ENCODE results near the gene OPN5.

OPN5 gene

DNA sequence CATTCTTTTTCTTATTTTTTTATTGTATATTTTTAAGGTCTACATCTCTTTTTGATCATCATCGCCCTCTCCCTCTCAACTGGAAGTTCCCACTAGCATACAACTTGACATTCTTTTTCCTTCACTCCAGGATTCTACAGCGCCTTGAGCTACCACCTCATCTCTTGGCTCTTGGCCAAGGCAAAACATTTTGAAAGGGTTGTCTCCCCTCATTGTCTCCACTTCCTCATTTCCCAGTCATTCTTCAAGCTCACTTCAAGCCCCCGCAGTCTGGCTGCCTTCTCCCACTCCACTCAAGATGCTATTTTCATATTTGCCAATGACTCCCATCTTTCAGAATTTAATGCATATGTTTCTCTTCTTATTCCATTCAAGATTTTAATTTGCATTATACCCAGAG, 63.0 kb downstream of the OPN5 start:
- H3K4me3 ChIP-seq (replicated peaks in 1 of 2; ENCODE audit: low read depth in 2 of 2, low read length in 2 of 2) = no peak overlapping the region
- no peak for DNase-seq (ENCODE audit: low read depth in 2 of 2)
- TF ChIP-seq, protein P1, sequence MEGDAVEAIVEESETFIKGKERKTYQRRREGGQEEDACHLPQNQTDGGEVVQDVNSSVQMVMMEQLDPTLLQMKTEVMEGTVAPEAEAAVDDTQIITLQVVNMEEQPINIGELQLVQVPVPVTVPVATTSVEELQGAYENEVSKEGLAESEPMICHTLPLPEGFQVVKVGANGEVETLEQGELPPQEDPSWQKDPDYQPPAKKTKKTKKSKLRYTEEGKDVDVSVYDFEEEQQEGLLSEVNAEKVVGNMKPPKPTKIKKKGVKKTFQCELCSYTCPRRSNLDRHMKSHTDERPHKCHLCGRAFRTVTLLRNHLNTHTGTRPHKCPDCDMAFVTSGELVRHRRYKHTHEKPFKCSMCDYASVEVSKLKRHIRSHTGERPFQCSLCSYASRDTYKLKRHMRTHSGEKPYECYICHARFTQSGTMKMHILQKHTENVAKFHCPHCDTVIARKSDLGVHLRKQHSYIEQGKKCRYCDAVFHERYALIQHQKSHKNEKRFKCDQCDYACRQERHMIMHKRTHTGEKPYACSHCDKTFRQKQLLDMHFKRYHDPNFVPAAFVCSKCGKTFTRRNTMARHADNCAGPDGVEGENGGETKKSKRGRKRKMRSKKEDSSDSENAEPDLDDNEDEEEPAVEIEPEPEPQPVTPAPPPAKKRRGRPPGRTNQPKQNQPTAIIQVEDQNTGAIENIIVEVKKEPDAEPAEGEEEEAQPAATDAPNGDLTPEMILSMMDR (IDR thresholded peaks at IDR 0.05; ENCODE audit: low read depth, low read length) = no peak

DNA sequence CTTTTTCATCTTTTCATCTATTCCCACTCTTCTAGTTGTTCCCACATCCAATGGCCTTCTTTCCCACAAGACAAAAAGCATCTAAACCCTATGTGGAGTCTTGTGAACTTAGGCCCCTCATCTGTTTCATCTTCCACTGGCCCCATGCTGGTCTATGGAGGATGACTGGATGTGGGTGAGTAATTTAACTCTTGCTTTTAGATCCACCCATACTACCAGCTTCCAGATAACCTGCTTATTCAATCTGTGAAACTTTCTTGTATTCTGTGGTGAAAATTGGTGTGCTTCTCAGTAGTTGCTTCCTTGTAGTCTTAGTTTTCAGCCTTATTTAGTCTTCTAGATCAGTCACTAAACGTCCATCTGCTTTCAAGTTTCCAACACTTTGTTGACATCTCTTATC, 64.9 kb downstream of the OPN5 start:
- TF ChIP-seq, protein P1 (IDR thresholded peaks at IDR 0.05; ENCODE audit: low read depth, low read length) = no peak
- no peak for DNase-seq (ENCODE audit: low read depth in 2 of 2)
- H3K4me3 ChIP-seq (replicated peaks in 1 of 2; ENCODE audit: low read depth in 2 of 2, low read length in 2 of 2) = no peak overlapping the region

DNA sequence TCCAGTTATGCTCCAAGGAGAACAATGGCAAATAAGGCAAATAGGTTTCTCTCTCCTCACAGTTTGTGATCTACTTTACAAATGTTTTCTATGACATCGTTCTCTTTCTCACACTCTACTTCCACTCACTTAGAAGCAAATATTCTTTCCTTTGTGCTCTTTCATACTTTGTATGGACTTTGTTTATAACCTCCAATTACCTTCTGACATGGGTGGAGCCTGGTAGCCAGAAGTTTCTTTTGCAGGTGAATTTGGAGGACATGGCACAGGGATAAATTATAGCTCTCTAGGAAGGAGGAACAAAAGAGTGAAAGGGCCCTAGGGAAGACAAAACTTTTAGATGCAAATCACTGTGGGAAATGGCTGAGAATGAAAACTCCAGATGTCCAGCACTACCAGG, 69.3 kb downstream of the OPN5 start:
- DNase-seq (ENCODE audit: low read depth in 2 of 2) = no peak
- TF ChIP-seq, protein P1 (IDR thresholded peaks at IDR 0.05; ENCODE audit: low read depth, low read length) = no peak
- no peak overlapping the region for H3K4me3 ChIP-seq (replicated peaks in 1 of 2; ENCODE audit: low read depth in 2 of 2, low read length in 2 of 2)

DNA sequence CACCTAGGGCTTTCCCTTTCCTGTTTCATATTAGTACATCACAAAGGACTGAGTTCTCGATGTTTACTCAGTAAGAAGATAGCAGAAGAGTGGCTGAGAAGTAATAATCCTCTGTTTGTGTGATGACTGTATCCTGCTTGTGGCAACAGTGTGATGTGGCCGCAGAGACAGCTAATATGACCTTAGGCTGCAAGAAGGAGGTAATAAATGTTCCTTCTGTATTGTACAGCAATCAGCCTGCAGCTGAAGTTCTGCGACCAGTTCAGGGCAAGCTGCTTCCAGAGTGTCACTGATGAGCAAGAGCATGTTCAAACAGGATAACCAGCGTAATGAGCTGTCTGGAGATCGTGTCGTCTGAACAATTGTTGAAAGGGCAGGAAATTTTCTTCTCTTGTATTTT, 70.9 kb downstream of the OPN5 start:
- no peak for DNase-seq (ENCODE audit: low read depth in 2 of 2)
- TF ChIP-seq, protein P1 (IDR thresholded peaks at IDR 0.05; ENCODE audit: low read depth, low read length) = no peak
- H3K4me3 ChIP-seq (replicated peaks in 1 of 2; ENCODE audit: low read depth in 2 of 2, low read length in 2 of 2) = no peak overlapping the region

DNA sequence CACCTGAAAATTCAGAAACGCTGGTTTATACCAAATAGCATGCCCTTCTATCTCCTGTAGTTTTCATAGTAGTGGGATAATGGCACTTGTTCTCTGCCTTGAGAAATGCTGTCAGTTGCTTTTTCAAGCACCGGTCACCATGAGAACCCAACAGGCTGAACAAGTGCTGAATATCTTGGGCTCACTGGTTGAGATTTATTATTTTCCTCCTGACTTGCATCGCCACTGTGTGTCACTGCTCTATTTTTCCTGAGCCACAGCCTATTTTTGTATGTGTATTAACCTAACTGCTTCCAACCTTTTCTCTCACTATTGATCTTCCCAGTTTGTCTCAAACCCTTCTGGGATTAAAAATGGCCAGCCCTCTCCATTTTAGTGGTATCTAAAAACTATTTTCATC, 71.9 kb downstream of the OPN5 start:
- no peak for DNase-seq (ENCODE audit: low read depth in 2 of 2)
- TF ChIP-seq, protein P1 (IDR thresholded peaks at IDR 0.05; ENCODE audit: low read depth, low read length) = no peak
- H3K4me3 ChIP-seq (replicated peaks in 1 of 2; ENCODE audit: low read depth in 2 of 2, low read length in 2 of 2) = no peak overlapping the region

DNA sequence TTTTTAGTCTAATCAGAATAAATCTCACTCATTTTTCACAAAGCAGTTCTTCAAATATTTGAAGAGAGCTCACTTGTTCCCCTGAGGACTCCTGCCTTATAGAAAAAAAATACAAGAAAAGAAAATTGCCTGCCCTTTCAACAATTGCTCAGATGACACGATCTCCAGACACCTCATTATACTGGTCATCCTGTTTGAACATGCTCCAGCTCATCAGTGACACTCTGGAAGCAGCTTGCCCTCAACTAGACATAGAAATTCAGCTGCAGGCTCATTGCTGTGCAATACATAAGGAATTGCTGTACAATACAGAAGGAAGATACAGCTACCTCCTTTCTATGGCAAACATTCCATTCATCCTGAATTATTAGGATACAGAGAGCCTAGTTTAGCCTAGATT, 73.1 kb downstream of the OPN5 start:
- DNase-seq (ENCODE audit: low read depth in 2 of 2) = no peak
- no peak overlapping the region for H3K4me3 ChIP-seq (replicated peaks in 1 of 2; ENCODE audit: low read depth in 2 of 2, low read length in 2 of 2)
- TF ChIP-seq, protein P1 (IDR thresholded peaks at IDR 0.05; ENCODE audit: low read depth, low read length) = no peak

DNA sequence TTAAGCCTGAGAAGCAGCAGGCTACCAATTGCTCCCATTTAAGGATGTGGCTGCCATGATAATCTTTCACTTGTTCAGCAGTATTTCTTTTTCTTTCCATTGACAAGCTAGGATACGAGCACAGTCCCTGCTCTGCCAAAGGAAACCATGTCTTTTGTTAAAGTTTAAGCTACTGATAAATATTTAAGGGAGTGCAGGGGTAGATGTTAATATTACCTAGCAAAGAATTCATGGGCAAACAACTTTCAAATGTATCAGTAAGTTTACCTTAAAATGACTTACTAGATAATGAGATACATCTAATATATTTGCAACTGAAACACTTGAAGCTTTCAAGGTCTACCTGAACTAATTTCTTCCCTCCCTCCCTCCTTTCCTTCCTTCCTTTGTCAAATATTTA, 77.3 kb downstream of the OPN5 start:
- DNase-seq (ENCODE audit: low read depth in 2 of 2) = no peak
- H3K4me3 ChIP-seq (replicated peaks in 1 of 2; ENCODE audit: low read depth in 2 of 2, low read length in 2 of 2) = no peak overlapping the region
- TF ChIP-seq, protein P1 (IDR thresholded peaks at IDR 0.05; ENCODE audit: low read depth, low read length) = no peak

Measured in cardiac fibroblast (primary cell).